GM19043 (cell line): Measurements from ENCODE around the gene POU2AF3.
"Not testable (repeated sequence)": the region's sequence is repeated elsewhere in the genome, so short reads cannot be mapped to it uniquely, and the experiment has no call there.

Experiments used
- ATAC-seq: cut with Tn5 transposase; IDR thresholded peaks from one replicate; pipeline ENCODE4 v1.9.1; 2021; ENCODE audit warnings: low read depth; ENCODE audit not compliant: unreplicated experiment

Gene POU2AF3

DNA sequence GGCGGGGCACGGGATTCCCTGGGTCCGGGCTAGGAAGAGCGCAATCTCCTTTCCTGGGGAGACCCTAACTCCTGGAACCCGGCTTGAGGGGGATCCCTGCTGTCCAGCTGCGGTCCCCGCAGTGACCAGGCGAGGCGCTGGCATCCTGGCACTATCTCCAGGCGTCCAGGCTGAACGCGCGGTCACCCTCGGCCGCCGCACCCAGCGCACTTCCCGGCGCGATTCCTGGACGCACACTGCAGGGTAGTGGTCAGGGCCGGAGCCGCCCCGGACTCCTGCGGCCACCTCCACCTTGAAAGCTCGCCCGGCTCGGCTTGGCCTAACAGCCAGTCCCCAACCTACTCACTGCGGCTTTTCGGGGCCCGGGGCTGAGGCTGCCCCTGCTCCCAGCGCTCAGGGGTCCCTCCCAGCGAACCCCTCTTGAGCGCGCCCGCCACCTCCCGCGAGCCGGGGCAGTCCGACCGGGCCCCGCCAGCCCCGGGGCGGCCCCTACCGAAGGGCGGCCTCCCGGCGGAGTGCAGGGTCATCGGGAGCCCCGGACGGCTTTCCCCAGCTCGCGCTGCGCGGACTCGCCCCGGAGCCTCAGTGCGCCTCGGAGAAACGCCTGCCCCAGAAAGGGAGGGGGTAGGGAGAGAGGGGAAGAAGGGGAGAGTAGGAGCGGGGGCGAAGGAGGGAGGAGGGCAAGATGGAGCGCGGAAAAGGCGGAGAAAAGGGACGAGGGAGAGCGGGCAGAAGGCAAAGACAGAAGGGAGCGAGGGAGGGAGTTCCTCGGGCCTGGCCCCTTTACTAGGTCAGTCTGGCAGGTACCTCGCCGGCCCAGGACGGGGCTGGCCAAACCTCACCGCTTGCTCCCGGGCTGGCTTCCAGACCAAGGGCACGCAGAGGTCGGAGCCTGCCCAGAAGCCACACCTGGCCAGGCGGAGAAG lies 1.0 kb downstream of the POU2AF3 start:
- ATAC-seq = peak; percentile 66

GRCh38 chr11:111300569-111300968 lies 2.2 kb downstream of the POU2AF3 start:
- ATAC-seq = no peak

GRCh38 chr11:111301004-111301841 lies 2.9 kb downstream of the POU2AF3 start:
- ATAC-seq = no peak

DNA sequence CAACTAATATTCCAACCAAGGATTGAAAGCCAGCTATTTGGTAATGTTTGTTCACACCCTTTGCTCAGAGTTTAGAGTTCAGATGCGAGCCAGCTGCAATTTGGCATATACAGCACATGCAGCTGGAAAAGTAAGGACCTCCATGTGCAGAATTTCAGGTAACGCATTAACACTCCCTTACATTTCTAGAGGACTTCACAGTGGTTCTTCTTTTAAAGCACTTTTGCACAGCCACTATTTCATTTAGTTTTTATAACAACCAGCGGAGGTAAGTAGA lies 3.4 kb downstream of the POU2AF3 start:
- no peak for ATAC-seq

GRCh38 chr11:111302298-111302697 lies 4.0 kb downstream of the POU2AF3 start:
- no peak for ATAC-seq

GRCh38 chr11:111303461-111303860 lies 5.1 kb downstream of the POU2AF3 start:
- ATAC-seq = no peak

- ATAC-seq = no peak
Measured at GRCh38 chr11:111305162-111305802, 6.9 kb downstream of the POU2AF3 start.

GRCh38 chr11:111305876-111306275 lies 7.5 kb downstream of the POU2AF3 start:
- no peak for ATAC-seq

- ATAC-seq = no peak
Measured at GRCh38 chr11:111306321-111306720, 8.0 kb downstream of the POU2AF3 start.

DNA sequence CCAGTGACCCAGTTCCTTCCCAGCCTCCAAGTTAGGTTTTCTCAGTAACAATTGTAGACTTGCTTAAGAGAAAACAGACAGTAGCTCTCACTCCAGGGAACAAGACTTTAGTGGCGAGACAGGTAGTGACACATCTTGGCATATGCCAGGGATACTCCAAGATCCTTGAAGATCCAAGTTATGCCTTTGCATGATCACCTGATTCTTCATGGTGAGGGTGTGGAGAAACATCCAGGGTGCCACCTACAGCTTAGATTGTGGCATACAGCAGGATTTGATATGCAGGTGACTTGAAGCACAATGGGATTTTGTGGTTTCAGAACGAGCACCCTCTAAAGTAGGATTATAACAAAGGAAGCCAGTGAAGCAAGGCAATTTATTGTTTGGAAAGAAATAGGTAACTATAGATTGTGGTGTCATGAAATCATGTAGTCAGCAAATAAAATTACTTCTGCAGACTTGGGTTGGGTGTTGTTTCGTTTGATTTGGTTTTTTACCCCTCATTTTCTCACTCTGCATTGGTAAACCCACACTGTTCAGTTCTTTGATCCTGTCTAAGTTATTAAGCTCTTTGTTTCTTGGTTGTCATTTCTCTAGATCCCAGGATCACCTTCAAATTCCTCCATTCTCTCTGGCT lies 9.2 kb downstream of the POU2AF3 start:
- no peak for ATAC-seq

DNA sequence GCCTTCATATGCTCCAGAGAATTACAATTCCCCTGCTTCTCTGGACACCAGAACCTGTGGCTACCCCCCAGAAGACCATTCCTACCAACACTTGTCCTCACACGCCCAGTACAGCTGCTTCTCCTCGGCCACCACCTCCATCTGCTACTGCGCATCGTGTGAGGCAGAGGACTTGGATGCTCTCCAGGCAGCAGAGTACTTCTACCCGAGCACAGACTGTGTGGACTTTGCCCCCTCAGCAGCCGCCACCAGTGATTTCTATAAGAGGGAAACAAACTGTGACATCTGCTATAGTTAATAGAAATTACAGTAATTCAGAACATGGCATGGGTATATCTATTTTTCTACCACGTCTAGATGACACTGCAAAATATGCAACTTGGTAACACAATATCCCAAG lies 9.8 kb downstream of the POU2AF3 start:
- ATAC-seq = no peak

GRCh38 chr11:111309215-111309915 lies 11.0 kb downstream of the POU2AF3 start:
- no peak for ATAC-seq

- no peak for ATAC-seq
Measured at GRCh38 chr11:111310088-111310487, 11.7 kb downstream of the POU2AF3 start.

DNA sequence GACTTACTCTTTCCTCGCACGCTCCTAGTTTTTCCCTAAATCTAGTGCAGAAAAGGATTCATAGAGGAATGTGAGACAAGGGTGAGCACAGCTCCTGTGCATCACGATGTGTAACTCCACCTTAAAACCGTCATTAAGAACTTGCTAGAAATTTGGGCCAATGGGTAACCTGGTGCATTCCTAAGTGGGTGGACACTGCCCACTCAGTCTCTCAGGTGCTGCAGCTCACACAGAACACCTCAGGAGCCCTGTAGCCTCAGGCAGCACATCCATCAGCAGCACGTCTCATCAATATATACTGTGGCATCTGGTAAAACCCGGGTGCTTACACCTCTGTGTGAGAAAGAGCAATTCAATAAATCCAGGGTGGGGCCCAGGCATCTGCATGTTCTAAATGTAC lies 12.4 kb downstream of the POU2AF3 start:
- no peak for ATAC-seq

DNA sequence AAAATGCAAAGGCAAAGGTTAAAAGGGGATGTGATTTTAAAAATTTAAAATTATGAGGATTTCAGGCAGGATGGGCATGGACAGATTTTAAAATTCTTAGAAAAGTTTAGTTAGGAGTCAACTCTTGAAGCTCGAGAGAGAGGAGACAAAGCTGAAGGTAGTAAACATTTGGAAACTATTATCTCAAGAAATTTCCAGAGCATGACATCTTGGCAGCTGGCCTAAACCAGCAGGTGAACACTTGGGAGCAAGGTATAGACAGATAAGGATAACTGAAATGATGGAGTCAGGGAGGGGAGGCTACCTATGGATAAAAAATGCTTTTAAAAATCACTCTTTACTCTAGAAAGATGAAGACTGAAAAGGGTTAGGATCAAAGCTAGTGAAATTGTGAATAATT lies 13.7 kb downstream of the POU2AF3 start:
- ATAC-seq = no peak

DNA sequence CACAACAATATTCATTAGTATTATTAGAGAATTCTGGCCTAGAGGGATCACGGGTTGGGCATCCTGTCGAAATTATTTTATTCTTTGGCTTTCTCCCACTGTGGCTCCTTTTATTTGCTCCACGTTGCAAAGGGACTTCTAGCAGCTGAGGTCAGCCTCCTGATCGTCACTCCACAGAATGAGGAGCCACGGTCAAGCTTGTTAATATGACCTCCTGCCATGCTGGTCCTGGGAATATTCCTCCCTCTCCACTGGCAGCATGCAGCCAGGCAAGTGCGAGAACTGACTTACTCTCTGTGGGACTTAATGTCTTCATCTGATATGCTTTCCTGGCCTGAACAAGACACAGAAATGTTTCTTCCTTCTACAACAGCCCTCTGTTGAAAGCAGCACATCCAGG lies 20.9 kb downstream of the POU2AF3 start:
- ATAC-seq = no peak

DNA sequence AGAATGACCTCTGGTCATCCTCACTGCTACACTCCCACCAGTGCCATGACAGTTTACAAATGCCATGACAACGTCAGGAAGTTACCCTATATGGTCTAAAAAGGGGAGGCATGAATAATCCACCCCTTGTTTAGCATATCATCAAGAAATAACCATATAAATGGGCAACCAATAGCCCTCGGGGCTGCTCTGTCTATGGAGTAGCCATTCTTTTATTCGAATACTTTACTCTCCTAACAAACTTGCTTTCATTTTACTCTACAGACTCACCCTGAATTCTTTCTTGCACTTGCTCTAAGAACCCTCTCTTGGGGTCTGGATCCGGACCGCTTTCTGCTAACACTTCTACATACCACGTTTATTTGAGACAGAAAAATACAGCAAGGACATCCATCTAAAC lies 21.9 kb downstream of the POU2AF3 start:
- ATAC-seq = not testable (repeated sequence)

DNA sequence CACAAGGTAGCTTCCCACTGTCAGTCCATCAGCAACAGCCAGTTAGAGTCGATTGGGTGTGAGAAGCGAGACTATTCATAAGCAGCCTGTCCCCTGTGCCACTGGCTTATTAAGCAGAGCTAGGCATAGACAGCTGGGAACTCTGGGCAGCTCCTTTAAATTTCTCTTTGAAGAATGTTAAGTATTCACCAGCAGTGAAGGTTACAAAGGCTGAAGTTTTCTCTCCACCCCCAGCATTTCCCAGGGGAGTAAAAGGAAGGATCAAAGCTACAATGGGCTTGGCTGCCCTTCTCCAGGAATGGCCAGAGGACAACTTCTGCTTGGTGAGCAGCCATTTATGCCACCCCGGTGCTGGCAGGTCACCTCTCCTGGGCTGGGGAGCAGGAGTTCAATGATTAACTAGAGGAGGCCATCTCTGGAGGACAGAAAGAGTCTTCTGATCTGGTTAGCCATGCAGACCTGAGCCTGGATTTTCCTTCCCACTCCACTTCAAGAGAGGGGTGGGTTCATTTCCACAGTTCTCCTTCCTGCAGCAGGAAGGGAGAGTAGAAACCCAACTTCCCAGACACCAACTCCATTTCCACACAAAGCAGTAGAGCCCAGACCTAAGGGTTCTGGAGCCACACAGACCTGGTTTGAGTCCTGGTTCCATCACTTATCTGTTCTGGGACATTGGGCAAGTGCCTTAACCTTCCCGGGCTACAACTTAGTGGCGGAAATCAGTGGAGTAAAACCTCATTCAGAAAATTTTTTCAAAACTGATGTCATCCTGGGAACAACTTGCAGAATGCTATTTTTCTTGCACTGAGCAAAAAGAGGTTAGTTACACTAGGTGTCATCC lies 22.6 kb downstream of the POU2AF3 start:
- no peak for ATAC-seq

- no peak for ATAC-seq
Measured at GRCh38 chr11:111322534-111322933, 24.2 kb downstream of the POU2AF3 start.
